Upper lobe of left lung (tissue), 6 donors: Measurements from ENCODE around the gene PTH. TPM values are rescaled to one million over a fixed set of nuclear protein-coding genes. Genes with fewer than 3 reads are reported as not detected.

Experiments
- total RNA-seq, 6 donors: library from RNA; depleted of rRNA in 4 of 6; stranded (reverse); fragments of >200 nt in 4 of 6; gene quantifications; one replicate each; pipeline versions ENCODE4 v1.1.0 to v1.2.1, GENCODE V29; 2016 to 2021
- donor health status: DM: no; HTN: no; CAD: no; lungs with moderate emphysema.
- donor health status: DM: no; HTN: yes; CAD: no; lungs with severe emphysema.

PTH gene
- total RNA-seq, 6 donors from 2014 or later = not detected

Other genes with a start within 250 kb of the PTH start
- gene BMAL1, start 218.2 kb downstream of the PTH start, total RNA-seq = 10 to 100 TPM; 16.1 to 57.6 (median 35.7) TPM
- gene BTBD10, start 32.8 kb downstream of the PTH start, total RNA-seq = 10 to 100 TPM; 10.7 to 62.9 (median 26.6) TPM
- gene FAR1, start 172.7 kb upstream of the PTH start, total RNA-seq = 10 to 100 TPM; 45.1 to 74.4 (median 47.9) TPM